KOPT-K1 (cell line): Measurements from ENCODE around the gene GRID1.

ENCODE experiments used
- H3K27ac ChIP-seq: fragments of 200-600 bp; sonication (generic); 2 replicates; pipeline ENCODE4 v1.5.1; 2016; ENCODE audit warnings: antibody characterized with exemption, mild to moderate bottlenecking, low read depth, low read length; ENCODE audit not compliant: poor library complexity, severe bottlenecking
- H3K36me3 ChIP-seq: fragments of 200-600 bp; sonication (generic); 2 replicates; pipeline ENCODE4 v1.5.1; 2017; ENCODE audit warnings: antibody characterized with exemption, mild to moderate bottlenecking, low read length, moderate library complexity; ENCODE audit not compliant: insufficient read depth
- H3K9me3 ChIP-seq: fragments of 200-600 bp; sonication (generic); 2 replicates; pipeline ENCODE4 v1.5.1; 2017; ENCODE audit warnings: antibody characterized with exemption, low read length, mild to moderate bottlenecking; ENCODE audit not compliant: insufficient read depth, poor library complexity, severe bottlenecking

Gene GRID1

DNA sequence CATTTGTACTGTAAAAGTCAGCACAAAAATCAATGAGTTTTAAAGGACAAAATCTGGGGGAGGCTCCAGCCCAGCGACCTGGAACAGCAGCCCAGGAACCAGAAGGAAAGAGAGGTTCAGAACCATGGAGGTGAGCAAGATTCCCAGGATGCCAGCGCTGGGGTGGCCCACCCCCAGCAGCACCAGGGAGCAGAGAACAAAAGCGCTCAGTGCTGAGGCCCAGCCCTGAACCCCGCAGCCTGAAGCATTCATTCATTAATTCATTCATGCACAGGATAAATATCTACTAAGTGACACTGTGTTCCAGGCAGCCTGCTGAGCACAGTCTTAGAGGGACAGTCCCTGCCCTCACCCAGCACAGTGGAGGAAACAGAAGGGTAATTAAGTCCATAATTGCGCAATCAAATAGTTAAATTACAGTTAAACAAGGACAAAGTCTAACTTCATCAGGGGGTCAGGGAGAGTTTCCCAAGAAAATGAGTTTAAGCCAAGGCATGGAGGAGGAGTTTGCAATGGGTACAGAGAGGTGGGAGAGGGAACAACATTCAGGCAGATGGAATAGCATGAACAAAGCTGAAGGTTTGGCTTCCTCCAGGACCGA is 202.3 kb downstream of the GRID1 start:
- no peaks in the 10 kb centered on the region for H3K36me3 ChIP-seq
- no peak overlapping the region for H3K27ac ChIP-seq
- H3K9me3 ChIP-seq = no peaks in the 10 kb centered on the region

DNA sequence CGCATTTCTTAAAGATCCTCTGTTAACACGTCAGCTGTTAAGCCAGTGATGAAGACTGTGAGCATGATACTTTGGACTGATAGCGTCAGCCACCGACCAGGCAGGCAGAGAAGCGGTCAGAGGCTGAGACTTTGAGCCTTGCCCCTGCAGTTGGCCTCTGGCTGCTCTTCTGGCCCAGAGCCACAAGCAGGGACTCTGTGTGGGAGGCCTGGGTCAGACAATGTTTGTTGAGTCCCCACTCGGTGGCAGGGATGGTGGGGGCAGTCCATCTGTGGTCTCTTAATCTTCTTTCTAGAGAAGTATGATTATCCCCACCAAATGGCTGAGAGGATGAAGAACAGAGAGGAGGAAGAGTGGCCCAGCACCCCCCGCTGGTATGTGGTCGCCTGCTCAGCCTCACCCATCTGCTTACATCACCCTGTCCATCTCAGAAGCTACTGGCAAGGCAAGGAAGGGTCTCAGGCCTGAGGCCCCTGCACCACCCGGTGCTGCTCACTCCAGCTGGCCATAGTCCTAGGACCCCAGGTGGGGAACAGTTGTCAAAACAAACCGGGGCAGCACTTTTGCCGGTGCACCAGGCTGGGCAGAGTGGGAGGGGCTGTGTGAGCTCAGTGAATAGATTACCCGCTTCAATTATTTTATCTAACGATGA is 202.9 kb downstream of the GRID1 start:
- no peaks in the 10 kb centered on the region for H3K36me3 ChIP-seq
- H3K27ac ChIP-seq = no peak overlapping the region
- H3K9me3 ChIP-seq = no peaks in the 10 kb centered on the region

DNA sequence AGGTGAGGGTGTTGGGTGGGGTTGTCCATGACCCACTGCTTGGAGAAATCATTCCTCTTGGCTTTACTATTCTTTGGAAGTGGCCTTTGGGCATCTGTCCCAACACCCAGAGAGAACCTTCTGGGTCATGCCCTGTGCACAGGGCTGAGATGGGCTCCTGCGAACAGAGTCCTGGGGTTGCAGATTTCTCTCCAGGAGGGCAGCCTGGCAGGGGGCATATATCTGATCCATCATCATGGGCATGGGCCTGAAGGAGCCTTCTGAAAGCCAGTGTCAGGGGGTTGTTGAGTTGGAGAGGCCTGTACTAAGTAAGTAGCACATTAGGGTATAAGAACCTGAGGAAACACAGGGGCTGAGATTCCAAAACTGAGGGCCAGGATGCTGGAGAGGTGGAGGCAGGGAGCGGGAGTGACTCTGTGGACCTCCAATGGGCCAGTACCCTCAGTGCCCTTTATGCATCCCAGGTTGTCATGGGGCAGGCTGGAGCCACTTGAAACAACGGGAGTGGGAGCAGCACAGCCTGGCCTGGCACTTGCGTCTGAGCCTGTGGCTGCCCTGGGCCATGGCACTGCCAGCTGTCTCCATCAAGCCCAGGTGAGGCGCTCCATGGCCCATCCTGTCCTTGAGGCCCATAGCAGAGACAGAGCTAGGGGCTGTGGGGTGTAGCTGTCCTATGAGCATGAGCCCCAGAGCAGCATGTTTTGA is 203.7 kb downstream of the GRID1 start:
- no peaks in the 10 kb centered on the region for H3K9me3 ChIP-seq

DNA sequence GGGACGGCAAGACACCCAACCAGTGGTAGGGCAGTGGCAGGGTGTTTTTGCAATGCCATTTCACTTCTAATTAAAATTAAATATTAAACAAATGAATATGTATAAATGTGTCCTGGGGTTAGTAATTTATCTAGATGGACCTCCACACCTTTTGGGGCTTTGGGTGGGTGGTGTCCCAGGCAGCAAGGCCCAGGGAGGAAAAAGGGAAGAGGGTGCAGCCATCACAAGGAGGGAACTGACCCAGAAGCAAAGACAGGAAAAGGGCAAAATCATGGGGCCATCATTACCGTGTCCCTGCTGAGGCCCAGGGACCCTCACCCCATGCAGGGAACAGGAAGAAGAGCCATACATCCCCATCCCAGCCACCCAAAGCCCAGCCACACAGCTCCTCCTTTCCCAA is 204.6 kb downstream of the GRID1 start:
- Histone ChIP-seq H3K36me3 (no peaks in the 10 kb centered on the region), H3K9me3 (no peaks in the 10 kb centered on the region), H3K27ac (no peak overlapping the region)

More for the DNA sequence above, 203.7 kb downstream of the GRID1 start:
- no peak overlapping the region for H3K27ac ChIP-seq
- H3K36me3 ChIP-seq = no peaks in the 10 kb centered on the region

DNA sequence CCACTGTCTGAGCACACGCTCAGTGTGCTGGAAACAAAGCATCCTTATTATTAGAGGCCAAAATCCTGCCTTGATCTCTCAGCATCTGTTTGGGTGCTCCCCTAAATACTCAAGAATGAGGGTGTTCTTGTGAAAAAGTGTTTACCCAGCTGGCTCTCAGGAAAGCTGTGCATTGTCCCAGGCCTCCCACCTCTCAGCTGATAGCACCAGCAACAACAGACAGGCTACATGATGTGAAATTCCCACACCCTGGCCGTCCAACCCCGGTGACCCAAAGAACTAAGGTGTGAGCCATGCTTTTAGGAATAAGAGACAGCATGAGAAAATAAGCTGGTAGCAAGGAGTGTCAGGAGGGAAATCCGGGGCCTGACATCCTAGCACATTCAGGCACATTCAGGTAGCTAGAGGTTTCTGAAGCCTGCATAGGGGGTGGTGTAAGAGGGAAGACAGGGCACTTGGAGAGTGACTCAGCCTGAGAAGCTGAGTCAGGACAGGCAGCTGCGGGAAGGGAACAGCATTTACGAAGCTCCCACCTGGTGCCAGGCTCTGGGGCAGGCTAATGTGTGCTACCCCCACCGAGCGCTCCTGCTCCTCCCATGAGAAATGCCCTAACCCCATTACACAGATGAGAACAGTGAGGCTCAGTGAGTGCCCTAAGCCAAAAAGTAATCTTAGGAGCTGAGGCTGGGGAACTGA is 205.6 kb downstream of the GRID1 start:
- no peak overlapping the region for H3K27ac ChIP-seq

DNA sequence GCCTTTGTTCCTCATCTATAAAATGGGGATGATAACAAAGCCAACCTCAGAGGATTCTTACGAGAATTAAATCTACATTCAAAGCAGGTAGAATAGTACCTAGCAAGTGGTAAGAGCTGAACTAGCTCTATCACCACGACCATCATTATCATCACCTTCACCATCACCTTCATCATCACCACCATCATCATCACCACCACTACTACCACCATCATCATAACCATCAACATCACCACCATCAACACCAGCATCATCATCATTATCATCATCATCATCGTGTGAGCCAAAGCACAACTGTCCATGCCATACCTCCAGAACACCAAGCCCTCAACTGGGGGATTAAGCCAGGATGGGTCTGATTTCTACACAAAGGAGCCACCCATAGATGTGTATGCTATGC is 206.8 kb downstream of the GRID1 start:
- no peak overlapping the region for H3K27ac ChIP-seq
- H3K36me3 ChIP-seq = no peaks in the 10 kb centered on the region
- no peaks in the 10 kb centered on the region for H3K9me3 ChIP-seq

More for the DNA sequence above, 205.6 kb downstream of the GRID1 start:
- Histone ChIP-seq H3K9me3 (no peaks in the 10 kb centered on the region), H3K36me3 (no peaks in the 10 kb centered on the region)

DNA sequence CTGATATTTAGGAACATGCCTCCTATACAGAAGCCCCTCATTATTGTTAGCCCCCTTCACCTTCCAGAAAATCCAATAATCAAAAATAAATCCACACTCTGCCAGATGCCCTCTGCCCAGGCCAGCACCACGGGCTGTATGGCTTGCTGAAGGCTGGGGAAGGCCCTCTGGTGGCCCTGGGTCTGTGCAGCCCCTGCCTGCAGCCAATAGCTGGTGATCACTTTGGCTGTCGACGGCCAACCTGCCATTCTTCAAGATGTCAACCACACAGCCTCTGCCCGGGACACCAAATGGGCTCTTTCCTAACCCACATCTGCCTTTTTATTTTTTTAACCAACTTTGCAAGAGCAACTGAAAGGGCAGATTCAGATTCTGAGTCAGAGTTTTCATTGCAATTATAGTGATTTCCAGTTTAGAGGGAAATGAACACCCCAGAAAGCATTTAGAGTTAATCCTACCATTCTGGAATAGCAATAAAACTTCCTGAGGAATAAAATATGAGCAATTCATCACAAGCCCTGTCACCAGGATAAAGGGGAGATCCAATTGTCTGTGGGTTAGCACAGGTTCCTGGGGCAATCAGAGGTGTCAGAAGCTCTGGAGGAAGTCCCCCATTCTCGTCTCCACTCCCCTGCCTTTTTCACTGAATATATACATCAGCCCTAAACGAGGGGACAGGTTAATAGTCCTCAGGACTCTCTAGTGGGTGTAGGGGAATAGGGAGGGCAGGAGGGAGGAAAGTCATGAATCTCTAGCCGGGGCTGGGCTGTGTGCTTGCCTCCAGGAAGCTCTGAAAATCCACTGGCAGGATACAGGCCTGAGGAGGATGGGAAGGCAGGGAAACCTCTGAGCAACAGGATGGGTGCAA is 211.3 kb downstream of the GRID1 start:
- no peak overlapping the region for H3K27ac ChIP-seq
- H3K36me3 ChIP-seq = no peaks in the 10 kb centered on the region
- no peaks in the 10 kb centered on the region for H3K9me3 ChIP-seq

DNA sequence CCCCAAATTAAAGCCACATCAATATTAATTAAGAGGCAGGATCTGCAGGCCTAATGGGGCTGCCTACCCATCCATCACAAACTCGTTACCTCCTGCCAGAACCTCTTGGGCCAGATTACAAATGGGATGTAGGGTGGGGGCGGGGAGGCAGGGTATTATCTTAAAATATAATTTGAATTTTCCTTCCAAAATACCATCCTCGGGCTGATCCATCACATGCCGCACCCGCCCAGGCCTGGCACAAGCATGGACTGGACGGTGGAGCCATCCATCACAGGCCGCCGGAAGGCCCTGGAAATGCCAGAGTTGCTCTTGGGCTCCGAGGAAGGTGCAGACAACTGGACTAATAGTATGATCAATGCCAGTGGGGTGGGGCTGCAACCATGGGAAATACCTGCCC is 212.8 kb downstream of the GRID1 start:
- no peak overlapping the region for H3K27ac ChIP-seq

DNA sequence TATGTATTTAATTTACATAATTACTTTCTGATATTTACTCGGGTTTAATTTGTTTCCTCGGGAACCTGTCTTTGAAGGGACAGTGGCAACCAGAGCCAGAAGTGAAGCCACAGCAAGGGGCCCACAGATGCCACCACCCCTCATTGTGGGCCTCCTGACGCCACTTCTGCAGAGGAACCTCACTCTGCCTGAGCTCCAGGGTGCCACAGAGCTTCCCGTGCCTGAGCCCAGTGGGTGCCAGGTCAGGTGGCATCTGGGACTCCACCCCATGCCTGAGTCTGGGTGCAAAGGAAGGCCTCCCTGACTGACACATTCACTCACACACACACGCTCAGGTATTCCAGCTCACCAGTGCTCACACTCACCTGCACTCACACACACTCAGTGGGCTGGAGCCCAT is 213.7 kb downstream of the GRID1 start:
- Histone ChIP-seq H3K9me3 (no peaks in the 10 kb centered on the region), H3K27ac (no peak overlapping the region), H3K36me3 (no peaks in the 10 kb centered on the region)

More for the DNA sequence above, 212.8 kb downstream of the GRID1 start:
- Histone ChIP-seq H3K9me3 (no peaks in the 10 kb centered on the region), H3K36me3 (no peaks in the 10 kb centered on the region)

DNA sequence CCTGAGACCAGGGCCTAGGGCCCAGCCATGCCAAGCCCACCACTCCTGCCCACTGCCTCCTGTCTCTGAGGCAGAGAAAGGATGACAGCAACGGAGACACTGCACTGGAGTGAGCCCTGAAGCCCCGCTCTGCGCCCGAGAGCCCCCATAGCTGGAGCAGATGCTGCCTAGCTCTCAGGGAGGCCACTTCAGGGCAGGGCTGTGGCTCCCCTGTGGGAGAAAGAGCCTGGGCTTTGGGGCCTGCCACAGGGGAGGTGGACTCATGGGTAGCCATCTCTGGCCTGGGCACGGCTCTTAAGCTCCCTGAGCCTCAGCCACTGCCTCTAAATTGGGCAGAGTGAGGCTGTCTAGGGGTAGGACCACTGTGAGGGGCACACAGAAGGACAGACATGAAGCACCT is 214.2 kb downstream of the GRID1 start:
- Histone ChIP-seq H3K27ac (no peak overlapping the region), H3K36me3 (no peaks in the 10 kb centered on the region), H3K9me3 (no peaks in the 10 kb centered on the region)

DNA sequence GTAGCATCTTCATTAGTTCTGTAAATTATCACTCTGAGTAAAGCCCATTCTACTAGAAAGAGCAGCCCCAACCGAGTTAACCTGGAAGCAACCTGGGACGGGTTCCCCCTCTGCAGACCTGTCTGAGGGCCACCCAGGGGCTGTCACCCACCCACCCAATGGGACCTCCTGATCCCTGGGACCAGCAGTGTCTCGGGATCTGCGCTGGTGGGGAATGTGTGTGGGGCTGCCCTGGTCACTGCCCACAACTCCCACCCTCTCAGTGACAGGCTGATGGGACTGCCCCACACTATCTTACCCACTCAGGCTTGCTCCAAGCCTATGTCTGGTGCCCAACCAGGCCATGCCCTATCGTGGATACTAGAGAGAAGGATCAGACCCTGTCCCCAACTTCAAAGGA is 215.0 kb downstream of the GRID1 start:
- H3K36me3 ChIP-seq = no peaks in the 10 kb centered on the region
- no peaks in the 10 kb centered on the region for H3K9me3 ChIP-seq
- H3K27ac ChIP-seq = no peak overlapping the region

DNA sequence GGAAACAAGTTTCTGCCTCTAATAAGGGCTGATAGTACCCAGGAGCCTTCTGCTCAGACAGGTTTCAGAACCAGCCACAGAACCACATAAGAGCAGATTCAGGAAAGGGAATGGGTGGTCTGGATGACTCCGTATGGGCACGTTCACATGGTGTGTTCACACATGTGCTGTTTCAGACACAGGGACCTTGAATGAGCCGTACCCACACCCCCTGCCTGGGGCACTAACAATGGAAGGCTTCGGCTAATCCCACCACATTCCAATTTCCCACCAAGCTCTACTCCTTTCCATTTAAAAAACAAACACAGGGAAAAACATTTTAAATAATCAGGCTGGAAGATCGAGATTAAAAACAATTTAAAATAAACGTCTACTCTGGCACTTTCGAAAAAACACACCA is 217.3 kb downstream of the GRID1 start:
- no peaks in the 10 kb centered on the region for H3K9me3 ChIP-seq
- no peaks in the 10 kb centered on the region for H3K36me3 ChIP-seq
- H3K27ac ChIP-seq = no peak overlapping the region

DNA sequence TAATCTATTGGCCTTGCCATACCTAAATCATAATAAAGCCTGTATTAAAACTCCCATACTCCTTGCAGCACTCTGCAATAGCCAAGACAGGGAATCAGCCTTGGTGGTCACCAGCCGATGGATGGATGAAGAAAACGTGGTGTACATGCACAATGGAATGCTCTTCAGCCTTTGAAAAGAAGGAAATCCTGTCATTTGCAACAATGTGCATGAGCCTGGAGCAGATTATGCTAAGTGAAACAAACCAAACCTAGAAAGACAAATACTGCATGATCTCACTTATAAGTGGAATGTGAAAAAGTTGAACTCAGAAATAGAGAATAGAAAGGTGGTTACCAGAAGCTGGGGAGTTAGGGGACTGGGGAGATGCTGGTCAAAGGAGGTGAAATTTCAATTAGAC is 218.5 kb downstream of the GRID1 start:
- Histone ChIP-seq H3K9me3 (no peaks in the 10 kb centered on the region), H3K36me3 (no peaks in the 10 kb centered on the region), H3K27ac (no peak overlapping the region)

DNA sequence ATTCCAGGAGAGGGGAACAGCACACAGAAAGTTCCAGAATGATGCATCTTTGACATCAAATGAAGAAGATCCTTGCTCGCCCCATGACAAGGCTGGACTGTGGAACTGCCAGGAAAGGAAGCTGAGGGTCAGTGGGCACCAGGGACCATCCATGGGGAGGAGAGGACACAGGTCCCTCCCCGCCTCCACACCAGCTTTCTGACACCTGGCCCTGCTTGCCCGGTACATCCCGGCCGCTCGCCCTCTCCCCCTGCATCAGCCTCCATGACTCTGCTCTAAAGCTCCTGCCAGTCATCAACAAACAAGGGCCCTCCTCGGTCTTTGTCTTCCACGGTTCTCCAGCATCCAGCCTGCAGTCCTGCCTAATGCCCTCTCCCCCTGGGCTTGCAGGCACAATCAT is 222.3 kb downstream of the GRID1 start:
- H3K27ac ChIP-seq = no peak overlapping the region
- H3K9me3 ChIP-seq = no peaks in the 10 kb centered on the region
- no peaks in the 10 kb centered on the region for H3K36me3 ChIP-seq
